Fibroblast of lung (primary cell): ENCODE measurements around the gene RSF1. TPM values are rescaled to one million over a fixed set of nuclear protein-coding genes. Genes with fewer than 3 reads are reported as not detected.
A peak's percentile ranks its signal among the peaks of the same experiment; 100 is the strongest.

Experiments used
- DNase-seq, 2 donors: peaks; one replicate each; pipeline versions ENCODE4 v3.0.0 to v3.0.0-alpha.2; 2010; ENCODE audit warnings: low read depth in 2 of 2
- H2AFZ ChIP-seq: 2 replicates; pipeline ENCODE4 v1.5.1; 2012; ENCODE audit warnings: low read length, control low read depth, inconsistent platforms
- H3K27ac ChIP-seq: 2 replicates; pipeline ENCODE4 v1.5.1; 2011; ENCODE audit warnings: low read length, control low read depth; ENCODE audit not compliant: insufficient read depth
- H3K27me3 ChIP-seq: 2 replicates; pipeline ENCODE4 v1.5.1; 2011; ENCODE audit warnings: mild to moderate bottlenecking, low read length; ENCODE audit not compliant: control insufficient read depth, insufficient read depth
- H3K36me3 ChIP-seq: 2 replicates; pipeline ENCODE4 v1.5.1; 2011; ENCODE audit warnings: low read length; ENCODE audit not compliant: control insufficient read depth, insufficient read depth
- H3K4me1 ChIP-seq: 2 replicates; pipeline ENCODE4 v1.5.1; 2011; ENCODE audit warnings: low read length; ENCODE audit not compliant: control insufficient read depth, insufficient read depth; ENCODE audit errors: extremely low read depth
- H3K4me2 ChIP-seq: 2 replicates; pipeline ENCODE4 v1.5.1; 2011; ENCODE audit warnings: low read length, control low read depth; ENCODE audit not compliant: insufficient read depth; ENCODE audit errors: extremely low read depth
- H3K4me3 ChIP-seq, 4 experiments: fragments of 200-600 bp in 1 of 4; sonication (generic) in 1 of 4; replicated peaks in 1 of 4; 2 replicates each; pipeline ENCODE4 v1.5.1; 2011 to 2016; ENCODE audit warnings: low read length in 4 of 4, low read depth in 3 of 4, mild to moderate bottlenecking in 3 of 4, control low read depth in 2 of 4, inconsistent platforms in 1 of 4, mixed read lengths in 1 of 4; ENCODE audit not compliant: insufficient read depth in 1 of 4; ENCODE audit errors: control extremely low read depth in 1 of 4
- H3K79me2 ChIP-seq: 2 replicates; pipeline ENCODE4 v1.5.1; 2012; ENCODE audit warnings: mild to moderate bottlenecking, low read length, inconsistent platforms; ENCODE audit not compliant: control insufficient read depth, insufficient read depth
- H3K9ac ChIP-seq: 2 replicates; pipeline ENCODE4 v1.5.1; 2011; ENCODE audit warnings: mild to moderate bottlenecking, low read length, control low read depth; ENCODE audit not compliant: insufficient read depth
- H3K9me3 ChIP-seq: 2 replicates; pipeline ENCODE4 v1.5.1; 2012; ENCODE audit warnings: low read depth, low read length; ENCODE audit not compliant: control insufficient read depth, insufficient read depth
- H4K20me1 ChIP-seq: 2 replicates; pipeline ENCODE4 v1.5.1; 2011; ENCODE audit warnings: low read length; ENCODE audit not compliant: control insufficient read depth, insufficient read depth; ENCODE audit errors: extremely low read depth
- EZH2 ChIP-seq: IDR thresholded peaks from 2 replicates; pipeline ENCODE4 v1.5.1; 2012; ENCODE audit warnings: low read length, control low read depth, mild to moderate bottlenecking; ENCODE audit errors: missing control alignments
- polyA plus RNA-seq, 2 donors: library from polyadenylated mRNA; depleted of rRNA in 1 of 2; stranded (reverse) in 1 of 2; unstranded in 1 of 2; fragments of >200 nt; gene quantifications; 2 replicates each; pipeline ENCODE4 v1.2.1, GENCODE V29; 2011 to 2012; ENCODE audit warnings: missing spikeins in 1 of 2
- total RNA-seq: library from RNA; depleted of rRNA; stranded (reverse); fragments of >200 nt; gene quantifications from 2 replicates; pipeline ENCODE4 v1.2.1, GENCODE V29; 2014
- TF ChIP-seq, protein P1 (sequence below), 2 donors: IDR thresholded peaks in 1 of 2; conservative IDR thresholded peaks in 1 of 2; 1 replicate in 1 of 2; 2 replicates in 1 of 2; pipeline ENCODE4 v1.5.1; 2011 to 2012; ENCODE audit warnings: low read length in 2 of 2, control low read depth in 1 of 2, inconsistent platforms in 1 of 2, low read depth in 1 of 2, mild to moderate bottlenecking in 1 of 2

RSF1 gene
- total and polyA plus RNA-seq, 2 donors (not counting 1 experiment from before 2014, with no cell fraction given), result 27.5 to 38.1 TPM

DNA sequence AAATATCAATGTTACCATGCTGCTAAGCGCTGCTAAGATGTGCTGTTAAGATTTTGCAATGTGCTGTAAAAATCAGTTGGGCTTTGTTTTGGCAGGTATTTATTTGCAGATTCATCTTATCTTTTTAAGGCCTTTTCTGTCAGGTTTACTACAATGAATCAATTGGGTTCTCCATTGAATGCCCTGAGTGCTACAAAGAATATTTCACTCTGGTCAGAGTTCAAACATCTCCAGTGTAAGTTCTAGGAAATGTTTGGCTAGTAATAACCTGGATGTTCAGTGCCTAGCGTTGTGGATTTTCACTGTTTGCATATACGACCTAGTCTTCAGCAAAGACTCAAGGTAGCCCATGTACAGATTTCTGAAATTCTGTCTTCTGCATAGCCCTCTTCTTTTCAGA is 36.0 kb downstream of the RSF1 start:
- no peaks in the 10 kb centered on the region for H3K4me1 ChIP-seq
- H2AFZ ChIP-seq, result no peak overlapping the region
- peaks cover 3% of the 10 kb centered on the region for H4K20me1 ChIP-seq
- no peaks in the 10 kb centered on the region for H3K27me3 ChIP-seq
- no peak overlapping the region for H3K9ac ChIP-seq
- no peak for DNase-seq
- TF ChIP-seq EZH2, result no peak
- TF ChIP-seq, protein P1, sequence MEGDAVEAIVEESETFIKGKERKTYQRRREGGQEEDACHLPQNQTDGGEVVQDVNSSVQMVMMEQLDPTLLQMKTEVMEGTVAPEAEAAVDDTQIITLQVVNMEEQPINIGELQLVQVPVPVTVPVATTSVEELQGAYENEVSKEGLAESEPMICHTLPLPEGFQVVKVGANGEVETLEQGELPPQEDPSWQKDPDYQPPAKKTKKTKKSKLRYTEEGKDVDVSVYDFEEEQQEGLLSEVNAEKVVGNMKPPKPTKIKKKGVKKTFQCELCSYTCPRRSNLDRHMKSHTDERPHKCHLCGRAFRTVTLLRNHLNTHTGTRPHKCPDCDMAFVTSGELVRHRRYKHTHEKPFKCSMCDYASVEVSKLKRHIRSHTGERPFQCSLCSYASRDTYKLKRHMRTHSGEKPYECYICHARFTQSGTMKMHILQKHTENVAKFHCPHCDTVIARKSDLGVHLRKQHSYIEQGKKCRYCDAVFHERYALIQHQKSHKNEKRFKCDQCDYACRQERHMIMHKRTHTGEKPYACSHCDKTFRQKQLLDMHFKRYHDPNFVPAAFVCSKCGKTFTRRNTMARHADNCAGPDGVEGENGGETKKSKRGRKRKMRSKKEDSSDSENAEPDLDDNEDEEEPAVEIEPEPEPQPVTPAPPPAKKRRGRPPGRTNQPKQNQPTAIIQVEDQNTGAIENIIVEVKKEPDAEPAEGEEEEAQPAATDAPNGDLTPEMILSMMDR (conservative IDR thresholded peaks at IDR 0.05 in 1 of 2, IDR thresholded peaks at IDR 0.05 in 1 of 2; ENCODE audit: low read depth in 1 of 2, low read length in 2 of 2), result no peak
- no peak overlapping the region for H3K4me3 ChIP-seq
- no peaks in the 10 kb centered on the region for H3K9me3 ChIP-seq
- no peak overlapping the region for H3K4me2 ChIP-seq
- no peak overlapping the region for H3K27ac ChIP-seq
- H3K79me2 ChIP-seq, result peaks cover 33% of the 10 kb centered on the region
- no peaks in the 10 kb centered on the region for H3K36me3 ChIP-seq

DNA sequence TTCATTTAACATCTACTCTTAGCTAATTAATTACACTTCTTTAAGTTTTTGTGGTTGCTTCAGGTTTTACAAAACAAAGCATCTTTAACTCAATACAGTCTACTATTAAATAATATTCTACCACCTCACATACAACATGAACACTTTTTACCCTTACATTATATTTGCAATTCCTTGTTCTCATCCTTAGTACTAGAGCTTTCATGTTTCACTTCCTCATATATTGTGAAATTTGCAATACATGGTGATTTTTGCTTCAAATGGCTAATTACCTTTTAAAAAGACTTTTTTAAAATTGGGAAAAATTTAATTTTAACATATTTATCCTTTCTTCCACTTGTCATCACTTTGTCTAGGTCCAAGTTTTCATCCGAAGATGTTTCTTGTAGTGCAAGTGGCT is 37.5 kb downstream of the RSF1 start:
- Histone ChIP-seq H3K9ac (no peak overlapping the region), H3K36me3 (no peaks in the 10 kb centered on the region), H3K27ac (no peak overlapping the region), H3K27me3 (no peaks in the 10 kb centered on the region), H3K4me3 (no peak overlapping the region), H3K4me2 (no peak overlapping the region), H3K9me3 (no peaks in the 10 kb centered on the region), H4K20me1 (peaks cover 3% of the 10 kb centered on the region), H3K4me1 (no peaks in the 10 kb centered on the region), H2AFZ (no peak overlapping the region), H3K79me2 (peaks cover 29% of the 10 kb centered on the region)
- DNase-seq, result no peak
- no peak for TF ChIP-seq EZH2
- TF ChIP-seq, protein P1 (conservative IDR thresholded peaks at IDR 0.05 in 1 of 2, IDR thresholded peaks at IDR 0.05 in 1 of 2; ENCODE audit: low read depth in 1 of 2, low read length in 2 of 2), result no peak

DNA sequence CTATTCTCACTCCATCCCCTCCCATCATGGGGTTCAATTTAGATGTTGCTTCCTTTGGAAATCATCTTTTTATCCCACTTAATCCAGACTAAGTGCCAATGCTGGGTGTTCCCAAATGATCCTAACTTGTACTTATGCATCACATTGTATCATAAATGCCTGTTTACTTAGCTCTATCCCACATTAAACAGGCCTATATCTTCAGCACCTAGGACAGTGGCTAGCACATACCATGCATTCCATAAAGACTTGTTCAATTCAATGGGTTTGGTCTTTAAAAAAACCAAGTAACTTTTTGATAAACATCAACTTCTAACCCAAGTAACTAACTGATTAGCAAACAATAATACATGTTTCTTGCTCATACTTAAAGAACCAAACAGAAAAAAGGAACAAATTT is 40.6 kb downstream of the RSF1 start:
- no peaks in the 10 kb centered on the region for H3K9me3 ChIP-seq
- no peaks in the 10 kb centered on the region for H3K36me3 ChIP-seq
- H3K9ac ChIP-seq, result no peak overlapping the region
- no peaks in the 10 kb centered on the region for H3K27me3 ChIP-seq
- no peak overlapping the region for H3K4me2 ChIP-seq
- no peak overlapping the region for H2AFZ ChIP-seq
- H3K79me2 ChIP-seq, result peaks cover 23% of the 10 kb centered on the region
- peak; percentile 44 to 53 for DNase-seq
- H3K4me3 ChIP-seq, result no peak overlapping the region
- TF ChIP-seq EZH2, result no peak
- TF ChIP-seq, protein P1 (conservative IDR thresholded peaks at IDR 0.05 in 1 of 2, IDR thresholded peaks at IDR 0.05 in 1 of 2; ENCODE audit: low read depth in 1 of 2, low read length in 2 of 2), result no peak
- no peak overlapping the region for H3K27ac ChIP-seq
- no peaks in the 10 kb centered on the region for H3K4me1 ChIP-seq
- H4K20me1 ChIP-seq, result peaks cover 6% of the 10 kb centered on the region
